ENCODE data around the gene LIMK2. TPM values are rescaled to one million over a fixed set of nuclear protein-coding genes. Genes with fewer than 3 reads are reported as not detected.

LIMK2 gene
- total RNA-seq, 2 donors from 2014 or later: 88.0 to 109 TPM

GRCh38 chr22:31269892-31270579, 57.9 kb downstream of the LIMK2 start:
- DNase-seq: no peak
- intact Hi-C loops (cut with DNase I): no loop called here
- no peak overlapping the region for H3K27ac ChIP-seq
- H3K4me1 ChIP-seq: no peaks in the 10 kb centered on the region
- no peaks in the 10 kb centered on the region for H3K27me3 ChIP-seq
- no peak for TF ChIP-seq CTCF (IDR thresholded peaks at IDR 0.05)
- H3K9me3 ChIP-seq: no peaks in the 10 kb centered on the region
- no peak overlapping the region for H3K9ac ChIP-seq (ENCODE audit: low read depth in 2 of 2, low read length in 2 of 2)
- no peak overlapping the region for H3K4me3 ChIP-seq
- H3K36me3 ChIP-seq: peaks cover 31% of the 10 kb centered on the region

- Histone ChIP-seq H3K9ac (ENCODE audit: low read depth in 2 of 2, low read length in 2 of 2) (no peak overlapping the region), H3K36me3 (peaks cover 31% of the 10 kb centered on the region), H3K27ac (no peak overlapping the region), H3K27me3 (no peaks in the 10 kb centered on the region), H3K9me3 (no peaks in the 10 kb centered on the region), H3K4me3 (no peak overlapping the region), H3K4me1 (no peaks in the 10 kb centered on the region)
- TF ChIP-seq CTCF (IDR thresholded peaks at IDR 0.05): no peak
- intact Hi-C loops (cut with DNase I): no loop called here
- no peak for DNase-seq
Measured at GRCh38 chr22:31271026-31271425, 58.9 kb downstream of the LIMK2 start.

GRCh38 chr22:31271485-31271884, 59.4 kb downstream of the LIMK2 start:
- no peaks in the 10 kb centered on the region for H3K4me1 ChIP-seq
- no peaks in the 10 kb centered on the region for H3K27me3 ChIP-seq
- no peak for TF ChIP-seq CTCF (IDR thresholded peaks at IDR 0.05)
- no peak overlapping the region for H3K27ac ChIP-seq
- no peaks in the 10 kb centered on the region for H3K9me3 ChIP-seq
- H3K9ac ChIP-seq (ENCODE audit: low read depth in 2 of 2, low read length in 2 of 2): no peak overlapping the region
- no peak for DNase-seq
- H3K36me3 ChIP-seq: peaks cover 26% of the 10 kb centered on the region
- no peak overlapping the region for H3K4me3 ChIP-seq
- intact Hi-C loops (cut with DNase I): no loop called here

GRCh38 chr22:31272522-31273446, 60.7 kb downstream of the LIMK2 start:
- Histone ChIP-seq H3K36me3 (peaks cover 23% of the 10 kb centered on the region), H3K4me3 (no peak overlapping the region), H3K4me1 (no peaks in the 10 kb centered on the region), H3K27ac (no peak overlapping the region), H3K9me3 (no peaks in the 10 kb centered on the region), H3K27me3 (no peaks in the 10 kb centered on the region), H3K9ac (ENCODE audit: low read depth in 2 of 2, low read length in 2 of 2) (no peak overlapping the region)
- intact Hi-C loops (cut with DNase I): no loop called here
- peak; percentile 70 for DNase-seq
- TF ChIP-seq CTCF (IDR thresholded peaks at IDR 0.05): peak; percentile 48

- Histone ChIP-seq H3K27ac (no peak overlapping the region), H3K36me3 (peaks cover 23% of the 10 kb centered on the region), H3K27me3 (no peaks in the 10 kb centered on the region), H3K9ac (ENCODE audit: low read depth in 2 of 2, low read length in 2 of 2) (no peak overlapping the region), H3K4me3 (no peak overlapping the region), H3K9me3 (no peaks in the 10 kb centered on the region), H3K4me1 (no peaks in the 10 kb centered on the region)
- intact Hi-C loops (cut with DNase I): no loop called here
- no peak for TF ChIP-seq CTCF (IDR thresholded peaks at IDR 0.05)
- DNase-seq: no peak
Measured at GRCh38 chr22:31274017-31274416, 61.9 kb downstream of the LIMK2 start.

Data from colonic mucosa (tissue), 4 donors.